Measurements from ENCODE around the gene CIDEA. TPM values are rescaled to one million over a fixed set of nuclear protein-coding genes. Genes with fewer than 3 reads are reported as not detected.

CIDEA gene
- total RNA-seq, 1 experiment from 2014 or later = not detected

GRCh38 chr18:12236141-12236540, 18.0 kb upstream of the CIDEA start:
- no peak overlapping the region for H4K8ac ChIP-seq (replicated peaks; ENCODE audit: insufficient read length, low read depth, low read length)
- H3K4me1 ChIP-seq (ENCODE audit: insufficient read depth, low read length) = no peaks in the 10 kb centered on the region
- H2BK120ac ChIP-seq (ENCODE audit: low read depth, low read length, poor library complexity, severe bottlenecking) = no peak overlapping the region
- Mint-ChIP-seq H3K4me1 (peaks cover 3% of the 10 kb centered on the region in 2 experiments; a peak in 2 of 4 replicates), H3K4me3 (no peak overlapping the region), H3K36me3 (ENCODE audit: insufficient read depth in 1 of 3, low read depth in 3 of 3) (peaks cover 0 to 1% (median 0%) of the 10 kb centered on the region in 3 experiments; a peak in 2 of 7 replicates), H3K27ac (no peak overlapping the region), H3K27me3 (ENCODE audit: low read depth) (peaks cover 43% of the 10 kb centered on the region), H3K9me3 (peaks cover 0 to 5% of the 10 kb centered on the region in 2 experiments; a peak in 3 of 5 replicates)
- no peak overlapping the region for H4K5ac ChIP-seq (ENCODE audit: insufficient read length, low read depth, low read length)
- H4K20me1 ChIP-seq (ENCODE audit: control insufficient read depth, insufficient read depth, insufficient read length) = no peaks in the 10 kb centered on the region
- H3K23me2 ChIP-seq (ENCODE audit: insufficient read length, low read depth, low read length, poor library complexity, severe bottlenecking) = no peaks in the 10 kb centered on the region
- H3K56ac ChIP-seq (ENCODE audit: insufficient read length, low read depth, low read length) = no peak overlapping the region
- no peaks in the 10 kb centered on the region for H3K79me2 ChIP-seq (ENCODE audit: insufficient read depth, low read length)
- H2BK20ac ChIP-seq (ENCODE audit: low read depth, low read length, poor library complexity, severe bottlenecking) = no peak overlapping the region
- DNase-seq = no peak
- no peak overlapping the region for H2BK12ac ChIP-seq (ENCODE audit: insufficient read length, low read depth, low read length)
- H2AK5ac ChIP-seq (ENCODE audit: insufficient read length, low read length) = no peak overlapping the region
- no peaks in the 10 kb centered on the region for H3K27me3 ChIP-seq (ENCODE audit: insufficient read depth, low read length)
- no peak overlapping the region for H3K27ac ChIP-seq (ENCODE audit: insufficient read length, low read depth, low read length)
- no peak overlapping the region for H3T11ph ChIP-seq (ENCODE audit: low read length)
- no peak overlapping the region for H3K14ac ChIP-seq (ENCODE audit: insufficient read depth, low read length)
- H3K9me3 ChIP-seq (ENCODE audit: control insufficient read depth, low read depth, low read length) = no peaks in the 10 kb centered on the region
- no peak overlapping the region for H3K23ac ChIP-seq (ENCODE audit: insufficient read length, low read depth, low read length)
- H3K79me1 ChIP-seq (ENCODE audit: insufficient read depth, low read depth, low read length, poor library complexity, severe bottlenecking) = no peaks in the 10 kb centered on the region
- H3K9ac ChIP-seq (ENCODE audit: extremely low read depth, insufficient read length, low read length) = no peak overlapping the region
- no peak overlapping the region for H3K4me2 ChIP-seq (ENCODE audit: insufficient read depth, insufficient read length, low read length)
- H2BK5ac ChIP-seq (ENCODE audit: insufficient read length, low read length) = no peak overlapping the region
- H3K4ac ChIP-seq (ENCODE audit: low read depth, low read length) = no peak overlapping the region
- no peak overlapping the region for H3K18ac ChIP-seq (ENCODE audit: insufficient read length, low read depth, low read length)
- no peak for TF ChIP-seq CTCF (conservative IDR thresholded peaks at IDR 0.05)
- H4K91ac ChIP-seq (ENCODE audit: insufficient read length, low read depth, low read length) = no peak overlapping the region
- WGBS (ENCODE audit: extremely low coverage, insufficient read length, low lambda C conversion rate) = no CpG with 5 or more reads among the region's 16 CpGs
- H2AFZ ChIP-seq (ENCODE audit: low read length) = no peak overlapping the region
- H2BK15ac ChIP-seq (ENCODE audit: low read depth, low read length) = no peak overlapping the region
